GM18873 (cell line): ENCODE results near the gene LMF2.

Source experiments
- ATAC-seq: cut with Tn5 transposase; IDR thresholded peaks from one replicate; pipeline ENCODE4 v1.9.1; 2021; ENCODE audit warnings: mild to moderate bottlenecking, moderate library complexity, moderate number of reproducible peaks; ENCODE audit not compliant: unreplicated experiment, low FRiP score

Gene LMF2

GRCh38 chr22:50505776-50506610 is 1.5 kb downstream of the LMF2 start:
- ATAC-seq, result no peak

GRCh38 chr22:50505276-50505775 is 2.2 kb downstream of the LMF2 start:
- no peak for ATAC-seq

GRCh38 chr22:50504369-50505211 is 2.9 kb downstream of the LMF2 start:
- no peak for ATAC-seq

GRCh38 chr22:50503475-50504145 is 3.9 kb downstream of the LMF2 start:
- no peak for ATAC-seq

GRCh38 chr22:50502628-50503474 is 4.7 kb downstream of the LMF2 start:
- no peak for ATAC-seq

- no peak for ATAC-seq
Observed at GRCh38 chr22:50502096-50502495, 5.4 kb downstream of the LMF2 start.

- no peak for ATAC-seq
Observed at GRCh38 chr22:50500452-50500851, 7.0 kb downstream of the LMF2 start.

- ATAC-seq, result no peak
Observed at GRCh38 chr22:50498322-50498890, 9.1 kb downstream of the LMF2 start.

- ATAC-seq, result no peak
Observed at GRCh38 chr22:50497093-50497492, 10.4 kb downstream of the LMF2 start.

- no peak for ATAC-seq
Observed at GRCh38 chr22:50490531-50491308, 16.8 kb downstream of the LMF2 start.

- no peak for ATAC-seq
Observed at GRCh38 chr22:50489363-50490243, 17.9 kb downstream of the LMF2 start.

- no peak for ATAC-seq
Observed at GRCh38 chr22:50488886-50489285, 18.6 kb downstream of the LMF2 start.

GRCh38 chr22:50488006-50488677 is 19.4 kb downstream of the LMF2 start:
- ATAC-seq, result no peak

GRCh38 chr22:50487290-50488005 is 20.1 kb downstream of the LMF2 start:
- no peak for ATAC-seq

- ATAC-seq, result no peak
Observed at GRCh38 chr22:50486561-50487289, 20.8 kb downstream of the LMF2 start, which contains the start of gene MIOX. Gene MIOX (plus strand): TSS chr22:50486859. CDS start chr22:50486898, 39 bp downstream.
